Body of pancreas (tissue), 4 donors: ENCODE data around the gene AFP. TPM values are rescaled to one million over a fixed set of nuclear protein-coding genes. Genes with fewer than 3 reads are reported as not detected.

ENCODE experiments used
- ATAC-seq: fragments of 150-250 bp; one replicate; pipeline ENCODE4 v1.9.1; 2016
- DNase-seq, 4 donors: peaks; one replicate each; pipeline ENCODE4 v3.0.0-alpha.2; 2019
- H3K27ac ChIP-seq, 4 donors: fragments of 200-600 bp; sonication (generic); 1 replicate in 3 of 4; 2 replicates in 1 of 4; pipeline versions ENCODE4 v1.5.1 to v1.6.1; 2016 to 2019; ENCODE audit warnings: mild to moderate bottlenecking in 1 of 4, mixed read lengths in 1 of 4, moderate library complexity in 1 of 4
- H3K27me3 ChIP-seq, 2 donors: fragments of 200-600 bp; sonication (generic); one replicate each; pipeline ENCODE4 v1.6.0; 2016; ENCODE audit warnings: mild to moderate bottlenecking in 1 of 2
- H3K36me3 ChIP-seq, 2 donors: fragments of 200-600 bp; sonication (generic); replicated peaks in 1 of 2; 2 replicates each; pipeline ENCODE4 v1.5.1; 2016; ENCODE audit warnings: low read depth in 2 of 2; ENCODE audit not compliant: insufficient read depth in 1 of 2
- H3K4me1 ChIP-seq: fragments of 200-600 bp; sonication (generic); one replicate; pipeline ENCODE4 v1.6.0; 2016
- H3K4me3 ChIP-seq, 2 donors: fragments of 200-600 bp; sonication (generic); 1 replicate in 1 of 2; 2 replicates in 1 of 2; pipeline ENCODE4 v1.5.1; 2016 to 2019
- H3K9me3 ChIP-seq, 3 donors: fragments of 200-600 bp; sonication (generic); 1 replicate in 2 of 3; 2 replicates in 1 of 3; pipeline ENCODE4 v1.5.1; 2016
- CTCF ChIP-seq, 7 experiments: fragments of 450-650 bp in 4 of 7; fragments of 200-600 bp in 3 of 7; sonication (generic) in 3 of 7; IDR thresholded peaks; one replicate each; pipeline ENCODE4 v1.5.1; 2016 to 2019; ENCODE audit warnings: antibody characterized with exemption in 7 of 7
- POLR2A ChIP-seq, 3 donors: fragments of 450-650 bp; IDR thresholded peaks; one replicate each; pipeline ENCODE4 v1.6.1; 2016; ENCODE audit warnings: antibody characterized with exemption in 3 of 3, mild to moderate bottlenecking in 2 of 3
- WGBS, 2 donors: methylation state at CpG; one replicate each; pipeline ENCODE4 v1.1.5; 2017; 5-methylcytosine and 5-hydroxymethylcytosine counted together
- intact Hi-C: fragments of 100-400 bp; cut with DNase I; formaldehyde crosslinking; loops from one replicate; pipeline ENCODE4 v1.15.1; 2023
- total RNA-seq, 2 donors: library from RNA; depleted of rRNA; stranded (reverse); fragments of >200 nt; gene quantifications; one replicate each; pipeline ENCODE4 v1.1.0, GENCODE V29; 2016

Gene AFP
- total RNA-seq, 2 donors from 2014 or later: not detected

GRCh38 chr4:73408181-73408867, 27.7 kb upstream of the AFP start:
- no peak for ATAC-seq
- Histone ChIP-seq H3K27me3 (no peaks in the 10 kb centered on the region), H3K27ac (no peak overlapping the region), H3K9me3 (no peaks in the 10 kb centered on the region), H3K36me3 (peaks cover 0 to 2% of the 10 kb centered on the region in 2 donors), H3K4me1 (peaks cover 39% of the 10 kb centered on the region), H3K4me3 (no peak overlapping the region)
- no peak for TF ChIP-seq CTCF (IDR thresholded peaks at IDR 0.05)
- TF ChIP-seq POLR2A (IDR thresholded peaks at IDR 0.05): no peak
- DNase-seq: no peak
- WGBS, 2 donors: 61 to 69% methylated on average over 4 of the region's 4 CpGs
- intact Hi-C loops: no loop called here

- DNase-seq: no peak
- ATAC-seq: no peak
- intact Hi-C loops: no loop called here
- H3K9me3 ChIP-seq: no peaks in the 10 kb centered on the region
- peaks cover 33% of the 10 kb centered on the region for H3K4me1 ChIP-seq
- H3K27me3 ChIP-seq: no peaks in the 10 kb centered on the region
- peaks cover 0 to 5% of the 10 kb centered on the region in 2 donors for H3K36me3 ChIP-seq
- TF ChIP-seq CTCF (IDR thresholded peaks at IDR 0.05): no peak
- no peak overlapping the region for H3K4me3 ChIP-seq
- 39 to 44% methylated on average over 6 of the region's 6 CpGs for WGBS, 2 donors
- H3K27ac ChIP-seq: no peak overlapping the region
These were observed 26.8 kb upstream of the AFP start for GRCh38 chr4:73409012-73409862.

- Histone ChIP-seq H3K27ac (no peak overlapping the region), H3K4me3 (no peak overlapping the region), H3K36me3 (peaks cover 0 to 5% of the 10 kb centered on the region in 2 donors), H3K4me1 (peaks cover 33% of the 10 kb centered on the region), H3K27me3 (no peaks in the 10 kb centered on the region), H3K9me3 (no peaks in the 10 kb centered on the region)
- TF ChIP-seq POLR2A (IDR thresholded peaks at IDR 0.05): no peak
- TF ChIP-seq CTCF (IDR thresholded peaks at IDR 0.05): no peak
- intact Hi-C loops: no loop called here
- no peak for ATAC-seq
- 87 to 92% methylated on average over 8 of the region's 8 CpGs for WGBS, 2 donors
- DNase-seq: no peak
These were observed 26.0 kb upstream of the AFP start for GRCh38 chr4:73409978-73410548.

GRCh38 chr4:73410916-73411730, 24.9 kb upstream of the AFP start:
- H3K36me3 ChIP-seq: peaks cover 0 to 5% of the 10 kb centered on the region in 2 donors
- intact Hi-C loops: no loop called here
- no peaks in the 10 kb centered on the region for H3K27me3 ChIP-seq
- DNase-seq: no peak
- H3K4me1 ChIP-seq: peaks cover 38% of the 10 kb centered on the region
- no peak overlapping the region for H3K27ac ChIP-seq
- H3K9me3 ChIP-seq: no peaks in the 10 kb centered on the region
- ATAC-seq: no peak
- no peak overlapping the region for H3K4me3 ChIP-seq
- TF ChIP-seq POLR2A (IDR thresholded peaks at IDR 0.05): no peak
- no peak for TF ChIP-seq CTCF (IDR thresholded peaks at IDR 0.05)
- WGBS, 2 donors: 67 to 75% methylated on average over 3 of the region's 3 CpGs
